ENCODE results near the gene NEUROD2. TPM values are rescaled to one million over a fixed set of nuclear protein-coding genes. Genes with fewer than 3 reads are reported as not detected.

The NEUROD2 gene
- total RNA-seq, 1 donor from 2014 or later = not detected

DNA sequence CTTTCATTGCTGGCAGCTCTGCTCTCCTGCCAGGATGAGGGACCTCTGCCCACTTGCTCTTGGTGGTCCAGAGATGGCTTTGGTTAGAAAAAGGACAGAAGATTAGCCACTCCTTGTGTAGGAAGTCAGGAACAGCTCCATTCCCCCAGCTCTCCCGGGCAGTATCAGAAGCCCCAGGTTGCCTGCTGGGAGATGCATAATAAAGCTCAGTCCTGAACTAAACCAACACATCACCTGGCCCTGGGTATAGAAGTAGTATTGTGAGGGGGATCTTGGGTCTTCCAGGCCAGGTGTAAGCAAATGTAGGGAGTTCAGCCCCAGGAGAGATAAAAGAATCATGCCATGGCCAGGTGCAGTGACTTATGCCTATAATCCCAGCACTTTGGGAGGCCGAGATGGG is 52.4 kb downstream of the NEUROD2 start:
- ATAC-seq (no peak), DNase-seq (ENCODE audit: low spot score) (peak; percentile 15)

Other genes starting within 250 kb of the NEUROD2 start
- gene FBXL20, start 206.3 kb downstream of the NEUROD2 start, total RNA-seq = 9.0 TPM
- gene MED1, start 156.7 kb downstream of the NEUROD2 start, total RNA-seq = 10.3 TPM
- gene CDK12, start 146.4 kb downstream of the NEUROD2 start, total RNA-seq = 27.0 TPM
- gene PPP1R1B, start 19.0 kb upstream of the NEUROD2 start, total RNA-seq = 0.60 TPM
- 27.3 TPM for gene STARD3, start 29.2 kb upstream of the NEUROD2 start, total RNA-seq
- gene TCAP, start 57.4 kb upstream of the NEUROD2 start, total RNA-seq = 0.55 TPM
- 0.45 TPM for gene PNMT, start 60.5 kb upstream of the NEUROD2 start, total RNA-seq
- 23.8 TPM for gene PGAP3, start 80.1 kb upstream of the NEUROD2 start, total RNA-seq
- gene ERBB2, start 92.1 kb upstream of the NEUROD2 start, total RNA-seq = 23.1 TPM
- 25.2 TPM for gene MIEN1, start 122.6 kb upstream of the NEUROD2 start, total RNA-seq
- 12.0 TPM for gene GRB7, start 130.0 kb upstream of the NEUROD2 start, total RNA-seq

Measured in left lobe of liver (tissue), 2 donors.